Hepatocyte (in vitro differentiated cells): ENCODE measurements around the gene SLIT1.

Experiments
- CTCF ChIP-seq: fragments of 200-600 bp; sonication (generic); IDR thresholded peaks from 2 replicates; pipeline ENCODE4 v1.5.1; 2016; ENCODE audit warnings: antibody characterized with exemption, mild to moderate bottlenecking; ENCODE audit not compliant: poor library complexity
- EZH2 ChIP-seq: fragments of 200-600 bp; sonication (generic); IDR thresholded peaks from 2 replicates; pipeline ENCODE4 v1.6.1; 2016; ENCODE audit warnings: antibody characterized with exemption, mild to moderate bottlenecking, borderline replicate concordance
- EZH2phosphoT487 ChIP-seq: fragments of 200-600 bp; sonication (generic); IDR thresholded peaks from one replicate; pipeline ENCODE4 v1.6.1; 2018; ENCODE audit warnings: antibody characterized with exemption, mild to moderate bottlenecking, low read depth, moderate library complexity; ENCODE audit not compliant: unreplicated experiment, severe bottlenecking

GRCh38 chr10:97011397-97011796 lies 174.4 kb downstream of the SLIT1 start:
- no peak for TF ChIP-seq CTCF
- TF ChIP-seq EZH2phosphoT487 = no peak
- TF ChIP-seq EZH2 = no peak
